NCI-H146 treated with DMSO at 0.1 percent for 48 hours (cell line): ENCODE results near the gene TXNRD2.
"Not testable (repeated sequence)": the region's sequence is repeated elsewhere in the genome, so short reads cannot be mapped to it uniquely, and the experiment has no call there.

ENCODE experiments used
- DNase-seq: peaks from one replicate; lab custom pipeline; 2025; ENCODE audit not compliant: unreplicated experiment; lab: John Stamatoyannopoulos, UW

Gene TXNRD2

DNA sequence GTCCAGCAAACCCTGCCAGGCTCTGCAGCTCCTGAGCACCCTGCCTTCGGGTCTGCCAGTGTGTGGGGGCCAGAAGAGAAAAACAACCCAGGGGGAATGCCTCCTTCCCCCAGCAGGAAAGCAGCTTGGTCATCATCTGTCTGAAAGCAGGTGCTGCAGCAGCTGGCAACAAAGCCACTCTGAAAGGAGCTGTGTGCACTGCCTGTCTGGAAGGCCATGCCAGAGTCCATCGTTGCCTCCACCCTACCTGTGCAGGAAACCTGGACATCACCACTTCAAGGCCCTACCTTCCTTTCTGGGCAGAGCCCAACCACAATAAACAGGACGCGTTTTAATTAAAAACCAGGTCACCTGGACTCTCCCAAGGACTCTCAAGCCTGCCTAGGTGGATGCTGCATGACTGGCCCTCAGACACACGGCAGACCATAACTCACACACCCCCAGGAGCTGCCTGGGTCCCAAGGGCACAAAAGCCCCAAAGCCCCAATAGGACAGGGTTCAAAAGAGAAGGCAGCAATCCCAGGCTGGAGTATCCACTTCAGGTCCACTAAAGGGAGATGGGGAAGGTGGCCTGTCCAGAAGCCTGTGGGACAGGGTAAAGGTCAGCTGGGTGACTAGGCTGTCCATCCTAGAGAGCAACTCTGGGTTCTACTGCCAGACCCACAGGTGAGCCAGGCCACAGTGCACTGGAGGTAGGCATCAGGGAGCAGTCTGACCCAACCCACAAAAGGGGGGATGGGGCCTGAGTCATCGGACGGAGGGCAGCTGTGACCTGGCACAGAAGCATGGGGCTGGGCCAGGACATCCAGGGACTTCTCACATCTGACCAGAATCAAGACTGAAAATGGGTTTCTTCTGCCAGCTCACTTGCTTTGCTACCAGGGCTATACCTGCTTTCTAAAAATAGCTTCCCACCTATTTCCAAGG, 93.1 kb downstream of the TXNRD2 start:
- DNase-seq = no peak

DNA sequence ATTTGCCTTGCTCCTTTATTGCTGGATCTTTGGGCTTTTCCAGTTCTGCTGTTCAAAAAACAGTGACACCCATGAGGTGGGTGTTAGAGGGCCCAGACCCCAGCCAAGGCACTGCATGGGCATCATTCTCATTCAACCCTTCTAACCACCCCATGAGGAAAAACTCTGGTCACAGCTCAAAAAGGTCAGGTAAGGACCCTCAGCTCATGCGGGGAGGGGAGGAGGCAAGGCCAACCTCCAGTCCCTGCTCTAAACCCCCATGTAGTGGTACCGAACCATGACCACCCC, 94.3 kb downstream of the TXNRD2 start:
- DNase-seq = no peak

DNA sequence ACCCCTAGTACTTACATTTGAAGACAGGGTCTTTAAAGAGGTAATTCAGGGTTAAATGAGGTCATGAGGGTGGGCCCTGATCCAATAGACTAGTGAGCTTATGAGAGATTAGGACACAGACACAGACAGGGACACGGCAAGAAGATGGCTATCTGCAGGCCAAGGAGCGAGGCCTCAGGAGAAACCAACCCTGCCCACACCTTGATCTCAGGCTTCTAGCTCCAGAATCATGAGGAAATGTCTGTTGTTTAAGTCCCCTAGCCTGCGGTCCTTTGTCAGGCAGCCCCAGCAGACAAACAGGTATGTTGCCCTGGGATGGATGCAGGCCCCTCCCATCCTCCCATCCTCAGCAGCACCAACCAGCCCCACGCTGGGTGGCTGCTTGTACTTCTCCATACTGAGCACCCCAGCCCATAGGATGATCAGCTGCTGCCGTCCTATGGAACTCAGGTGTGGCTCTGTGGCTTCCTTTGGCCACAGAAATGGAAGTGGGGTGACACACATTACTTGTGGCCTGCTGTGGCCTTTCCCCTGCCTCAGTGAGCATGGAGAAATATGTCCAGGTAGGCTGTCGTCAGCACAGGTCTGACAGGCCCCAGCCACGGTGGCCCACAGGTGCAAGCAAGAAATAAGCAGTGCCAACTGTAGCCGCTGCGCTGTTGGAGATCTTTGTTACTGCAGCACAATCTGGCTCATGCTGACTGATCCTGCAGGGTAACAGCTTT, 94.8 kb downstream of the TXNRD2 start:
- no peak for DNase-seq

DNA sequence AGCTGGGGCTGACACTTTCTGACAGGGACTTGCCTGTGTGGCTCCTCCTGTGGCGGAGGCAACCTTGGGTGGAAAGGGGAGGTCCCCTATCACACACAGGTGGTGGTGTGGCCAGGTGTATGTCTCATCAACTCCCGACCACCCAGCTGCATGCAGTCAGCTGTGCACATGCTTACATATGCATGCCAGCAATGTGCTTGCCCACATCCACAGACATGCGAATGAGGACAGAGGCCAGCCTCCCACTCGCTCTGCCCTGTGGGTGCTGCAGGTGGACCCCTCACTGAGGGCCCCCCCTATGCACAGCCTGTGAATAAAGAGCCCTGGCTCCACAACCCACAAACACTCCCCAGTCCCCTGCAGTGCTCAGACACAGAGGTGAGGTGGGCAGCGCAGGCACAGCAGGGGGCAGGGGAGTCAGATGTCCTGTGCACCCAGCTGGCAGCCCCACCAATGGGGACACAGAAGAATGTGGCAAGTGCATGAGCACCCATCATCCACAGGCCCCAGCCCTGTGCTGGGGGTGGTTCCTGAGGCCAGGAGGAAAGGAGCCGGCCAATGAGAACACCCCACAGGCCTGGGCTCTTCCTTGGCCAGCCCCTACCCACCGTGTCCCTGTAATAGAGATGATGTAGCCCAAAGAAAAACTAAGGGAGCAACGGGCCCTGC, 96.4 kb downstream of the TXNRD2 start:
- no peak for DNase-seq

DNA sequence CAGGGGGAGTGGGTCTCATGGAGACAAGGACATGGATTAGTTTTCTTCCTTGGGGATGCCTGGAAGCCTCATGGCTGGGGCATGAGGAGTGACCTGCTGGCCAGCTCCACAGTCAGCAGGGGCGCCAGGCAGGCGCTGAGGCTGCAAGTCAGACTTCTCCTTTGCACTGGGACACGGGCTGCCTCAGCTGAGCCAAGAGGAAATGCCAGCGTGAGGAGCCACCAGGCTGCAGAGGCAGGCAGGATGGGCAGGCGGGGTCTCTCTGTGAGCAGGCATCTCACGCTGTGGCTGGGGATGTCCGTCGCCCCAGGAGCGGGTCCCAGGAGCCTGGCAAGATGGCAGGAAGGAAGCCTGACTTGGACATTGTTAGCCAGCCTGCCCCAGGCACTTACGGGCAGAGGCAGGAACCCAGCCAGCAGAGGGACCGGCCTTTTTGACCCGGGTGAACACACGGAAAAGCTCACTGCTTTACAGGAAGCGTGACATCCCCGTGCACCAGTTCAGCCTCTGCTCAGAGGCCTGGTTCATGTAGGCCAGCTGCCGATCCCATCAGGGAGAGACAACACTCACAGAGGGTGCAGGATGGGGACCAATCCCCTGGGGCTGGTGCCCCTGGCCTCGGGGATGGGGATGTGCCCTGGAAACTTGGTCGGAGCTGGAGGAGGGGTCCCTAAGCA, 97.1 kb downstream of the TXNRD2 start:
- DNase-seq = no peak

DNA sequence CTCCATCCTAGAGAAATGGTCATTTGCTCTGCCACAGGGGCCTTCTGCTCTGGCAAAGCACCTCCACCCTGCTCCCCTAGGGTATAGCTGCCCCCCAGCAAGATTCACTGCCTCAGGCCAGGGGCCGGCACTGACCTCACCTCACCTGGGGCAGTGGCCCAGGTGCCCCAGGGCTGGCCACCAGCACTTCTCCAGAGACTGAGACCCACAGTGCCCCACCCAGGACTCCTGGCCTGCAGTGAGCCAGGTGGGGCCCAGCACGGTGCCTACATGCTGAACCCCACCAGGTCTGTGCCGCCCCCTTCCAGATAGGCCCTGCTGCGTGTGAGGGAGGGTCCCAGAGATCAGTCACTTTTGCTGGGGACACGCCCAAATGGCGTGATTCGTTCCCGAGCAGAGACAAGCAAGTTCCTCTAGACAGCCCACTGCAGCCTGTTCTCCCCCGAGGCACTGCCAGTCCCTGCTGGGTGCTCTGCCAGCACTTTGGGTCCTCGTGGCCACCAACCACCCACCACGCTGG, 97.7 kb downstream of the TXNRD2 start:
- DNase-seq = no peak

DNA sequence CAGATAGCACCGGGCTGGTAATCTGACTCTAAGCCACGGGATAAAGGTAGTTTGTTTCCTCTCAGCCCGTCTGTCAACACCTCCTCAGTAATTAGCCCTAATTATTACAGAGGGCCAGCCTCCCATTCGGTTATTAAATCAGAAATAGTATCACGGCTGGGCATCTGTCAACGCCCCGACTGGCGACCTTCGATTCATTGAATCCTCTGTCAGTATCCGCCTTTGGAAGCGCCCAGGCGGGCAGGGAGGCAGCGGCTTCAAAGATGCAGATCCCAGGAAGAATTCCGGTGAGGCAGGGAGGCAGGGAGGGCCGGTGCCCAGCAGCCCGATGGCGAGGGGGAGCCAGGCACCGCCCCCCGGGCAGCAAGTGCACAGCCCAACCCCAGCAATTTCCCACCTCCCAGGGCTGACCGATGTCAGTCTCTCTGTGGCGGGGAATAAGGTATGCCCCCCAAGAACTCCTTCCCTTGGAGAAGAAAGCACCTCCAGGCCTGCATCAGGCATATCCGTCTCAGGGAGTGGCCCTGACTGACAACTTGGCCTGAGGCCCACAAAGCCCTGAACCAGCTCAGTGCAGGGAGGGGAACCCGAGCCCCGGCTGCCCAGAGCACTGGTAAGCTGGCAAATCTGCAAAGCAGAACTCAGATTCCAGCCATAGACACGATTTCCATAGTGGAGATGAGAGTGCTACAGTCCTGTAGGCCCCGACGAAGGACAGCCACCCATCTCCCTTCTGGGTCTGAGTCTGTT, 98.3 kb downstream of the TXNRD2 start:
- peak; percentile 29 for DNase-seq

DNA sequence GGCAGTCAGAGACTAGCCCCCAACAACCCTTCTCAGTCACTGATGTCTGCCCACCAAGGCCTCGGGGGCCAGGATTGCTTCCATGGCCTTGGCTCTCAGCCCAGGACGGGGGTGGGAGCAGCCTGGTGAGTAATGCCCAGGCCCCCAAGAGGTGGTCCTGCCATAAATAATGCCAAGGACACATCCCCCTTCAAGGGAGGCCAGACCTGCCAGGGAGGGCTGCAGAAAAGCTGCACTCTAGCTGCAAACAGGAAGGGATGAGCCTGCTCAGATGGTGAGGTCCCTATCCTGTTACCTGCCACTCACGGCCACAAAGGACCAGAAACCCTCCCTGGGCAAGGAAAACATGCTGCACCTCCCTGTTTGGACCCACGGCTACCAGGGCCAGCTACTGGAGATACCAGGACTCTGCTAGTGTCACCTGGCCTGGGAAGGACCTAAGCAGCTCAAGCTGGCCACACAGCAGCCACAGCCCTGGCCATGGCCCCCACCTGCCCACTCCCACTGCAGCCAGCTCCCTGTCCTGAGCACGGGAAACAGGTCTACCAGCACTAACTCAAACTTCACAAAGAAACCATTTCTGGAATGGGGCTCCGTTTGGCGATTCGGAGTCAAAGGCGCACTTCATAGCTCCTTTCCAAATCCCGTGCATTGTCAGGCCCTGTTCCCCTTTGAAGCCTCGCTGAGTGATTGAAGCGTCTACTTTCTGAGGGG, 99.1 kb downstream of the TXNRD2 start:
- peak; percentile 6 for DNase-seq

DNA sequence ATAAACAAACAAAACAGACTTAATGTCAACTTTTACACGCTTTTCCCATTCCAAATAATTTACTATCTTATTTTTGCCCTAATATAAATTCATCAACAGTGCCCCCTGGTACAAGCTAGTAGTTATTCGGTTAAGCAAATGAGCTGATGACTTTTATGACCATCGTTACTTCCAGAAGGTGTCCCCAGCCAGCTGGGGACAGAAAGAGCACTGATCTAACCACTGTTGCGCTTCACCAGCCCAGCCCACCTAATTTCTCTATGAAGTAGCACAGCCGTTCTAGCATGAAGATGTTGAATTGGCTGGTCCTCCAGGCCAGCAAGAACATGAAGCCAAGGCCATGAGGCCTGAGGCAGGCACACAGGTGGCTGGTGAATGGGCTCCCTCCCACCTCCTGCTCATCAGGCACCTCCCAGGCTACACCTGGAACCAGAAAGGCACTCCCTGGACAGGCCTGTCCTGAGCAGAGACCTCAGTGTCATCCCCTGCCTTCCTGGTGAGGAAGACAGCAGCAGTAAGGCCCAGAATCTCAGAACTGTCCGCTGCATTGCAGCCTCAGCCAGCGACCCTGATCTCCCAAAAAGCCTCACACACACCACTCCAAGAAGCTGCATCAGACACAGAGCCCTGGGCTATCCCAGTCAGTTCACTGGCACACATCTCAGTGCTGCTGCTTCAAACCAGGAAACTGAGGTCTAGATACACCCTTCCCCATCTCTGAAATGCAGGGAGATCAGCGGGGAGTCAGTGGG, 99.8 kb downstream of the TXNRD2 start:
- no peak for DNase-seq

DNA sequence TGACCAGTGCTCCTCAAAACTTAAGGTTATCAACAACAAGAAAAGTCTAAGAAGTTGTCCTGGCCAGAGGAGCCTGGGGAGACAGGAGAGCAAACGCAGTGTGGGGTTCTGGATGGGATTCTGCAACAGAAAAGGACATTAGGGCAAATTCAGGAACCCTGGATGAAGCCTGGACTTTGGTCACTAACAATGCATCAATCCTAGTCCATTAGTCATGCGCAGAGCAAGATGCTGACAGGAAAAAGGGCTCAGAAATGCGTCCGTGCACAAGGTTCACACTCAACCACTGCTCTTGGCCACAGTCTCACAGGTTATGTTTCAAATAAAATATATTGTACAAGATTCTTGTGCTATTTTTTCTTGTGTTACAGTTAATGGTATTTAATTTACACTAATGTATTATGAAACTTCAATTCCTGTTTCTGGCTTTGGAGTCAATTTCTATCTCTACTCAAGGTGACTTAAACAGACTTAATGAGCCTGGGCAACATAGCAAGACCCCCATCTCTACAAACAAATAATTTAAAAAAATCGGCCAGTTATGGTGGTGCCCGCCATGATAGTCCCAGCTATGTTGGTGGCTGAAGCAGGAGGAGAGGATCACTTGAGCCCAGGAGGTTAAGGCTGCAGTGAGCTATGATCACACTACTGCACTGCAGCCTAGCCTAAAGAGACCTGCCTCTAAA, 100.5 kb downstream of the TXNRD2 start:
- no peak for DNase-seq

DNA sequence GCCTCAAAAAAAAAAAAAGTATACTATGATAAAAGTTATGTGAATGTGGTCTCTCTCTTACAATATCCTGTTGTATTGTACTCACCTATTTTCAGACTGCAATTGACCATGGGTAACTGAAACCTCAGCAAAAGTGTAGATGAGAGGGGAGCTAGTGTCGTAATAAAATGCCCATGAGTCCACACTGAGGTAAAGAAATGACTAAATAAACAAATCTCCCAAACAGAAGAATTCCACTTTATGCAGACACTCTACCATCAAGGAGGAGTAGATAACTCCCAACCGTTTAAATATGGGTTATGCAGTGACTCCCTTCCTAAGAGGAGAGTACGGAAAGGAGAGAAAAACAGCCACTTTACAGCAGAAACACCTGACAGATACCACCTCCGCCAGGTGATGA, 101.6 kb downstream of the TXNRD2 start:
- no peak for DNase-seq

DNA sequence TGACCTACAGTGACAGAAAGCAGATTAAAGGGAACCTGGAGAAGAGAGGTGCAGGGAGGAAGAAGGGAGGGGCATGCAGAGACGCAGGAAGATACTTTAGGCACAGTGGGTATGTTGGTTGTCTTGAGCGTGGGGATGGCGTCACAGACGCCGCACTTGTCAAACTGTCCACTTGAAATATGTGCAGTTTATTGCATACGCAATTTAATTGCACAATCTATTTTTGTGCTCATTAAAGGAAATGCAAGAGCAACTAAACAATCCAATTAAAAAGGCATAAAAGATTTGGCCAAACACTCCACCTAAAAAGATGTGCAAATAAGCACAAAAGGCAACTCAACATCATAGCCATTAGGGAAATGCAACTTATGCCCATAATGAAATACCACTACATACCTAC, 103.7 kb downstream of the TXNRD2 start:
- no peak for DNase-seq

DNA sequence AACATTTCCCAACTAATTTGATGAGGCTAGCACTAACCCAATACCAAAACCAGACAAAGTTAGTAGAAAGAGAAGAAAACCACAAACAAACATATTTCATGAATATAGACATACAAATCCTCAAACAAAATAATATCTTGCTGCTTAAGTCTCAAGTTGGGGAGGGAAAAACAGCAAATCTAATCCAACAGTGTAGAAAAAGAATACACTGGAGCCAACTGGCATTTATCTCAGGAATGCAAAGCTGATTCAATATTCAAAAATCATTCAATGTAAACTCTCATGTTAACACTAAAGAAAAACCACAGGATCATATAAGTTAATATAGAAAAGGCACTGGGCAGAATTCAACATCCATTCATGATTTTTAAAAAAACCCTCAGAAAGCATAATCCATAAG, 105.1 kb downstream of the TXNRD2 start:
- no peak for DNase-seq

DNA sequence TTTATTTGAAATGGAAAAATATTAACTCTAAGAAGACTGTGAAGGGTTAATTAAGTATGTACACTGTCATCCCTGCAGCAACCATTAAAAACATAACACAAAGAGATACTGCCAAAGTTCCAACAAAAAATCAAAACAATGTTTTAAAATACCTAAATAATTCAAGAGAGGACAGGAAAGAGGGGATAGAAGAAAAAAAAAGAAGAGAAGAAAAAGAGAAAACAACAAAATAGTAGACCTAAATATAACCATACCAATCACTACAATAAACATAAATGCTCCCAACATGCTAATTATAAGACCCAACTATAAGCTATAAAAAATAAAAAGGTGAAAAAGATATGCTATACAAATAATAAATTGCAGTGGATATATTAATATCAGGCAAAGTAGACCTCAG, 107.0 kb downstream of the TXNRD2 start:
- no peak for DNase-seq

DNA sequence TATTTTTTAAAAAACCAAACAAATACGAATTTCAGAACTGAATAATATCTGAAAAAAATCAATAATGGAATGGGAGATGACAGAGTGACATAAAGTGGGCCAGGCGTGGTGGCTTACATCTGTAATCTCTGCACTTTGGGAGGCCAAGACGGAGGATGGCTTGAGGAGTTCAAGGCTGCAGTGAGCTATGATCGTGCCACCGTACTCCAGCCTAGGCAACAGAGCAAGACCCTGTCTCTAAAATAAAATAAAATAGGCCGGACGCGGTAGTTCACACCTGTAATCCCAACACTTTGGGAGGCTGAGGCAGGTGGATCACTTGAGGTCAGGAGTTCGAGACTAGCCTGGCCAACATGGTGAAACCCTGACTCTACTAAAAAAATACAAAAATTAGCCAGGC, 108.3 kb downstream of the TXNRD2 start:
- DNase-seq = not testable (repeated sequence)

DNA sequence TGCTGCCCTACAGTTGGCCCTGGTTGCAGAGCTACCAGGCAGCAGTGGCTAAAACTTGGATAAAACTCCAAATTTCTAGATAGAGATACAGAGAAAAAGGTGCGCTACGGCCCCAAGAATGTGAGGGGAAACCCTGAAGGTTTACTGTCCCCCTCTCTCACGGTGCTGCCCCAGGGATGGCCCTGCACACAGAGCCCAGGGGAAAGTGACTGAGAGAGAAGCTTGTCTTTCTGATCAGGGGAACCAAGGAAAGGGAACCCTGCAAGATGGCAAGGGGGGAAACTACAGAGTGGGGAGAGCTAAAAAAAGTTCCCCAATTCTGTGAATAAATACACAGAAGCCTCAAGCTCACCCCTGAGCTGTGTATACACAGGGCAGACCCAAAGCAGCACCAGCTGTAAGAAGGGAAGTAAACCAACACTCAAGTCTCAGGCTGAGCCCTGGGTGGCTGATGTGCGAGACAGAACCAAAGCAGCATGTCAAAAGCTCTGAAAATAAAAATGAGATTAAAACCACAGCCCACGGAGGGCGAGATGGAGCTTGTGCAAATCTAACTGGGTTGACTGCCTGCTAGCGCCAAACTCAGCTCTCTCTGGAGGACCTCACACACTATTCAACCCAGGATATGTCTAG, 109.0 kb downstream of the TXNRD2 start:
- no peak for DNase-seq

DNA sequence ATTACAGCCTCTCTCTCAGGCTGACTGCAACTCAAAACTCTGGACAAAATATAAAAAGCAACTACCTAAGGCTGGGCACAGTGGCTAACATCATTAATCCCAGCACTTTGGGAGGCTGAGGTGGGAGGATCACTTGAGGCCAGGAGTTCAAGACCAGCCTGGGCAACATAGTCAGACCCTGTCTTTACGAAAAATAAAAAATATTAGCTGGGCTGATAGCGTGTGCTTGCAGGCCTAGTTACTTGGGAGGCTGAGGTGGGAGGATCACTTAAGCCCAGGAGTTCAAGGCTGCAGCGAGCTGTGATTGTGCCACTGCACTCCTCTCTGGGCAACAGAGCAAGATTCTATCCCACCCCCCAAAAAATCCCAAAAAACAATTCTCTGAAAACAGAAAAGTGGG, 109.6 kb downstream of the TXNRD2 start:
- not testable (repeated sequence) for DNase-seq

DNA sequence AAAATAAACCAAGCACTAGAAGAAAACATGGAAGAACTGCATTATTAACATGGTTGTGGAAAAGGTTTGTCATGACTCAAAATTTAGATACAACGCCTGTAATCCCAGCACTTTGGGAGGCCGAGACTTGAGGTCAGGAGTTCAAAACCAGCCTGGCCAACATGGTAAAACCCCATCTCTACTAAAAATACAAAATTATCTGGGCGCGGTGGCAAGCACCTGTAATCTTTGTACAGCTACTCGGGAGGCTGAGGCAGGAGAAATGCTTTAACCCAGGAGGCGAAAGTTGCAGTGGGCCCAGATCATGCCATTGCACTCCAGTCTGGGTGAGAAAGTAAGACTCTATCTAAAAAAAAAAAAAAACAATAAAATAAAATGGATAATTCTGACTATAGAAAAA, 110.6 kb downstream of the TXNRD2 start:
- DNase-seq = no peak
